ENCODE measurements around the gene SNRPA1.

Gene SNRPA1

DNA sequence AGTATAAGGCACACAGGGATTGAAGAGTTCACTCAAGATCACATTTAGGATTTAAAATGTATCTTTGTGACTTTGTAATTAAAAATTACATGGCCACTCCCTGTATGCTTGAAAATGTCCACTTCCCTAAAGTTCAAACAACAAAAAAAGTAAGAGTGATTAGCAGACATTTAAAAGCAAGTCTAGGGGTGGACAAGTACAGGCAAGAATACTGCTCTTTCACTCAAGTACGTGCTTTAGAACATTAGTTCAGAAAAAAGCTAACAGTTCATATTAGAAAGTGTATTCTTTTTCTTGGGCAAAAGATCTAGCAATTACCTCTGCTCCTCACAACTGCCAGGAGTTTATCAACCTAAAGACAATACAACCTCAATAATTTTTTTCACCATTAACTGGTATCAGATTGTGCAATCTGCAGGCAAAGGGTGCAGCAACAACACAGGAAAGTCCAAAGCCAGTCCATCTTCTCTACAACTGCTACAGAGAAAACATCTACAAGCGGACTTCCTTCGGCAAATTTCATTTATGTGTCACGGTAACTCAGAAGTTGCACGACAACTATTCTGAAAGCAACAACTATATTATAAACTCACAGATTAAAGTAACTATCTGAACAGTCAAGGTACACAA, 61.3 kb downstream of the SNRPA1 start:
- peak; percentile 40; the same call in 1 of the 2 replicates for TF ChIP-seq CEBPB (IDR thresholded peaks at IDR 0.05)
- TF ChIP-seq TEAD4 (IDR thresholded peaks at IDR 0.05), result no peak

DNA sequence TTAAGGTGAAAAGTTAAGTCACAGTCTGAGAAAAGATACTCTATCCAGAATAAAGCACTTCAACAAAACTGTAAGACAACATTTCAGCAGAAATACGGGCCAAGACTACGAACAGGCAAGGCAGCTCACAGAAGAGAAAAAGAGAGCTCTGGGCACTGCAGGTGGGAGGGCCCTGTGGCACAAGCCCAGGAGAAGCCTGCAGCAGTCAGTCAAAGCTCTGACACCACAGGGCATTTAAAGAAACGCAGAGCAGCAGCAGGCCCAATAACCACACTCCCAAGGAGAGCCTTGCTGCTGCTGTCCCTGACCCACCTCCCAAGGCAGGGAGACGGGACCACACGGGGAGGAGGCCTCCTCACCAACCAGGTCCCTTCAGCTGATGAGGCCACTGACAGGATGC, 62.4 kb downstream of the SNRPA1 start:
- TF ChIP-seq CEBPB (IDR thresholded peaks at IDR 0.05) (no peak), NFIC (IDR thresholded peaks at IDR 0.05) (no peak), EP300 (IDR thresholded peaks at IDR 0.05; ENCODE audit: borderline replicate concordance) (no peak), EGR1 (IDR thresholded peaks at IDR 0.05) (no peak), TCF12 (IDR thresholded peaks at IDR 0.05; ENCODE audit: low read depth) (no peak), CREB1 (IDR thresholded peaks at IDR 0.05; ENCODE audit: low read depth) (no peak)
- TF ChIP-seq, protein P1, sequence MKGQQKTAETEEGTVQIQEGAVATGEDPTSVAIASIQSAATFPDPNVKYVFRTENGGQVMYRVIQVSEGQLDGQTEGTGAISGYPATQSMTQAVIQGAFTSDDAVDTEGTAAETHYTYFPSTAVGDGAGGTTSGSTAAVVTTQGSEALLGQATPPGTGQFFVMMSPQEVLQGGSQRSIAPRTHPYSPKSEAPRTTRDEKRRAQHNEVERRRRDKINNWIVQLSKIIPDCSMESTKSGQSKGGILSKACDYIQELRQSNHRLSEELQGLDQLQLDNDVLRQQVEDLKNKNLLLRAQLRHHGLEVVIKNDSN (IDR thresholded peaks at IDR 0.05), result no peak

All from Ishikawa (cell line).